ENCODE measurements around the gene GPR158.

Gene GPR158

GRCh38 chr10:25556457-25556856, 381.7 kb downstream of the GPR158 start:
- no peak overlapping the region for H3K4me3 ChIP-seq (ENCODE audit: low read depth, low read length)

DNA sequence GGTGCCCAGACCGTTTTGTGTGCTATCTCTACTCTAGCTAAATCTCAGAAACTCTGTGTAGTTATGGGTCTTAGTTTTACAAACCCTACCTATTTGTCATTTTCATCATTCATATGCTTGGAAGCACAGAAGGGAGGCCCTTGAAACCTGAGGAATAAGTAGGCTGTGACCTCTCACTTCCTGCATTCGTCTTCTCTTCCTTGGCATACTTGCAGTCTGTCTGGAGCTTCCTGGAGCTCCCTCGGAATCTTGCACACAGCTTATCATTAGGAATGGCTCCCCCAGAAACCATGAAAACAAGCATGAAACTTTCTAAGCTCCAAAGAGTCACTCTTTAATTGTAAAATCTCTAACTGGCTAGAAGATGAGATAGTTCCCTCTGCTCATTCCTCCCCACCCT, 382.3 kb downstream of the GPR158 start:
- no peak overlapping the region for H3K4me3 ChIP-seq (ENCODE audit: low read depth, low read length)

DNA sequence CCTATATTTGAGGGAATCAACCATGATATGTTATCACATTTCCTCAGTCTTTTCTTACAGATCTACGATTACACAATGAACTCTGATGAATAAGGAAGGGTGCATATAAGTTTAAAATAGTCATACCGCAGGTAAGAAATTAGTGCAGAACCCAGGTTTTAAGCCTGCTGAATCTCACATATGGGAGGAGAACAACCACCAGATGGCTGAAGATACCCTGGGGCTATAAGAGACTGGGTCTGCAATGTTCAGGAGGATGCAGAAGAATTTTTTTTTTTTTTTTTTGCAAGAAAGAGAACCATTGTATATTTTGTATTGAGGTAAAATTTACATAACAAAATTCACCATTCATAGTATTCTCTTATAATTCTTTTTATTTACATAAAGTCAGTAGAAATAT, 387.0 kb downstream of the GPR158 start:
- no peak overlapping the region for H3K4me3 ChIP-seq (ENCODE audit: low read depth, low read length)

- no peak overlapping the region for H3K4me3 ChIP-seq (ENCODE audit: low read depth, low read length)
These were observed 387.7 kb downstream of the GPR158 start for GRCh38 chr10:25562547-25562946.

- no peak overlapping the region for H3K4me3 ChIP-seq (ENCODE audit: low read depth, low read length)
These were observed 389.6 kb downstream of the GPR158 start for GRCh38 chr10:25564351-25564750.

DNA sequence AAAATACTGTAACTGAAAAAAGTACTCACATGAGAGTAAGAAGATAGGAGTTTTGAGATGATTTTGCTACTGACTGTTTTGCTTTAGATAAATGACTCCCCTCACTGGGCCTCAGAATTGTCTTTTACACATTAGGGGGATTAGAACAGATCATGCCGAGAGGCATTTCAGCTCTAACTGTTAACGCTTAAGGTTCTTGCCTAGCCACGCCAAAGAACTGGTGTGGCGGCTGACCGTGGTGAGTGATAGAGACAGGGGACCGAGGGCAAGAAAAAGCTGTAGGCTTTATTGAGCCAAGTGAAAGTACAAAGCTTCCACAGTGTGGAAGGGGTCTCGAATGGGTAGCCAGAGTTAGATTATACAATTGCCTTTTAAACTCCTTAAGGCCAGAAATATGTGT, 390.8 kb downstream of the GPR158 start:
- H3K4me3 ChIP-seq (ENCODE audit: low read depth, low read length) = no peak overlapping the region

GRCh38 chr10:25573316-25573715, 398.5 kb downstream of the GPR158 start:
- no peak overlapping the region for H3K4me3 ChIP-seq (ENCODE audit: low read depth, low read length)

DNA sequence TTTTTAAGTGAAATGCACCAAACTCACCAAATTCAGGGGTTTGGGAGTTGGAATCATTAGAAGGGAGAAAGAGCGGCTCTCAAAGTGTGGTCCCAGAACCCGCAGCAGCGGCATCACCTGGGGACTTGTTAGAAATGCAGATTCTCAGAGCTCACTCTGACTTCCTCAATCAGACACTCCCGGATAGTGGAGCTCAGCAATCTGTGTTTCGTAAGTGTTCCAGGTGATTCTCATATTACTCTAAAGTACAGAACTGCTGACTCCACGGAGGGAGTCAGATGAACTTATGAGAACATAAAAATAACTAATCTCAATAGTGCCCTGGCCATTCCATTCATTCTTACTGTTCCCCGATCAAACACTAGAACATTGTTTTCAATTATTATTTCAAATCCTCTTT, 400.5 kb downstream of the GPR158 start:
- no peak overlapping the region for H3K4me3 ChIP-seq (ENCODE audit: low read depth, low read length)

DNA sequence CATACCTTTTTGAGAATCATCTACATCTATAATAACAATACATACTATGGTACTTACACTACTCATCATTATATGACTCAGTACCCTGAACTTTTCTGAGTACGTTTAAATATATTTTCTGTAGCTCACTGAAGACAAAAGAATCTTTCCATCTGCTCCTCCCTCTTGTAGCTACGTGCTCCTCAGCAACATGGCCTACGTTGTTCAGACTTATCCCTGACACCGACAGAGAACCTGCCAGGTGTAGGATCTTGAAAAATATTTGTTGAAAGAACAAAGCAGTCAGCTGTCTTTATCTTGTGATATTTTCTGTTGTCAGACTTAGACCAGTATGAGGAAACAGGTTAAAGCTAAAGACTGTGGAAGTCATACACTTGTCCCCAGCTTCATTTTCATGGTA, 403.3 kb downstream of the GPR158 start:
- no peak overlapping the region for H3K4me3 ChIP-seq (ENCODE audit: low read depth, low read length)

GRCh38 chr10:25582961-25583360, 408.2 kb downstream of the GPR158 start:
- H3K4me3 ChIP-seq (ENCODE audit: low read depth, low read length) = no peak overlapping the region

GRCh38 chr10:25600651-25601050, 425.9 kb downstream of the GPR158 start:
- H3K4me3 ChIP-seq (ENCODE audit: low read depth, low read length) = no peak overlapping the region

- no peak overlapping the region for H3K4me3 ChIP-seq (ENCODE audit: low read depth, low read length)
These were observed 429.8 kb downstream of the GPR158 start for GRCh38 chr10:25604591-25604990.

DNA sequence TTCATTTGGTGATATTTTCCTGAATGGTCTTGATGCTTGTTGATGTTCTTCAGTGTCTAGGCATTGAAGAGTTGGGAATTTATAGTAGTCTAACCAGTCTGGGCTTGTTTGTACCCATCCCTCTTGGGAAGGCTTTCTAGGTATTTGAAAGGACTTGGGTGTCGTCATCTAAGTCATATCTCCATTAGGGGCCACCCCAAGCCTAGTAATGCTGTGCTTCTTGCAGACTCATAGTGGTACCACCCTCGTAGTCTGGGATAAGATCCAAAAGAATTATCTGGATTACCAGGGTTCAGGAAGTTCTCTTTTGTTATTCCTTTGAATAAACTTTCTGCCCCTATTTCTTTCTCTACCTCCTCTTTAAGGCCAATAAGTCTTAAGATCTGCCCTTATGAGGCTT, 439.9 kb downstream of the GPR158 start:
- H3K4me3 ChIP-seq (ENCODE audit: low read depth, low read length) = no peak overlapping the region

DNA sequence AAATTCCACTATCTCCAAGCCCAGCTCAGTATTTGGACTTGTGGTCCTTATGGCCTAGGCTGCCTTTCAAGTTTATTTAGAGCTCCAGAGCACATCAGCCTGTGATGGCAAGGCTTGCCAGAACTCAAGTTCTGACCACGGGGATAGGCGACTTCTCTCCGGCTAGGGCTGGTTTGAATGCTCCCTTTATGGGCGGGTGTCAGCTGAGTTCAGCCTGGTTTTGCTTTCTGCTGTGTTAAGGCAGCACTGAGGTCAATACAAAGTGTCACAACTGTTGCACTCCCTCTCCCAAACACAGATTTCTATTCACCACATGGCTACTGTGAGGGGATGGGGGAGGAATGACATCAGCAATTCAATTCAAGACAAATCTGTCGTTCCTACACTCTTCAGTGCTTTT, 441.1 kb downstream of the GPR158 start:
- no peak overlapping the region for H3K4me3 ChIP-seq (ENCODE audit: low read depth, low read length)

DNA sequence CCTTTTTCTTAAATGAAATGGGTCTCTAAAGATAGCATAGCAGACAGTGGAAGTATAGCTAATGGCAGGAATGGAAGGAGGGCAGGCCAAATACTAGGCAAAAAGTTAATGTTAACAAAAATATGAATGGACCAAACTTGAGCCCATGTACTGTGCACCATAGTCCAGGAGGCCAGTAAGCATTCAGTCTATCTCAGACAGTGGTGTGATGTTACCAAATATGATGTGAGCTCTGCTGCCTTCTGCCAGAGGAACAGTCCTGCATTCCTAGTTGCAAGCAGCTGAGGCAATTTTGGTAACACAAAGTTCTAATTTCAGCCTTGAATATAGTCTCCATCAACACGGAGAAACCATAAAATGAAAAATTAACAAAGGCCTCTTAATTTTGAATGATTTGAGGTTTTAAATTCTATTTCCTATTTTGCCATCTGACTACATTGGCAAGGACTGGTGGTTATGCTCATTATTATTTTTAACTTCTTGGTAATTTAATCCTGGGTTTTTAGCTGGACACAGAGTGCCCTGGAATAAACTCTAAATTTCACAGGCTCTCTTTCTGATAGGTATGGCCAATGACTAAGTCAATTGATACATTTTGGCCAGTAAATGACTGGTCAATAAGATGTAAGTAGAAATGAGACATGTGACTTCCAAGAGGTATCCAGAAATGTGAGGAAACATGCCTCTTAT, 442.2 kb downstream of the GPR158 start:
- H3K4me3 ChIP-seq (ENCODE audit: low read depth, low read length) = no peak overlapping the region

DNA sequence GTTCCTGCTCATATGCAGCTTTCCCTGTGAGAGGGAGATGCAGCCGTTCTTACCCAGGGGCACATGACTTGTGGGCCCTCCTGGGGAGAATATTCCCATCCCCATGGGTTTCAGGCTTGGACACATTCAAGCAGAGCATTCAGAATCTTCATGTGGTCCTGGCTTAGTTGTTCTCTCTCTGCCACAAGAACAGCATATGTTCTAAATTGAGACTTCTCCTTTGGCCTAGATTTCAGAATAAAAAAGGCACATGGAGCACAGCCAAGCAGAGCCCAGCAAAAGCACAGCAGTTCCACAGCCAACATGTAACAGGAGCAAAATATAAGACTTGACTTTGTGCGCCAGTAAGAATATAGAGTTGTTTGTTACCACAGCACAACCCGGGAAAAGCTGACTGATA, 452.8 kb downstream of the GPR158 start:
- no peak overlapping the region for H3K4me3 ChIP-seq (ENCODE audit: low read depth, low read length)

- H3K4me3 ChIP-seq (ENCODE audit: low read depth, low read length) = no peak overlapping the region
These were observed 454.5 kb downstream of the GPR158 start for GRCh38 chr10:25629333-25629732.

GRCh38 chr10:25631471-25631870, 456.7 kb downstream of the GPR158 start:
- no peak overlapping the region for H3K4me3 ChIP-seq (ENCODE audit: low read depth, low read length)

DNA sequence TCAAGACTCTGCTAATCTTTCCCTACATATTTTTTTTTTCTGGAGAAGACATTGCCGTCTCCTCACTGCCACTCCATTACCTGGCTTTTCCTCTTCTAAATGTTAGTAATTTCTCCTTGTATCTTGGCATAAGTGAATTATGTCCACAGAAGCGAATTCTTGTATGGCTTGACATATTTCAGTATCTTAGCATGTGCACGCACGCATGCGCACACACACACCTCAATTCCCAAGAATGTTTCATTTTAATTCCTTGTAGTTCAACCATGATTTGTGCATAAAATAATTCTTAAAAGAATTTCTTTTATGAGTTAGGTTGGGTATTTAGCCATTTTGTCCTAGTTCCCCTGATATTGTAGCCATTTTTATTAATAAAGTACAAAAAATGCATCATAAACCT, 458.0 kb downstream of the GPR158 start:
- H3K4me3 ChIP-seq (ENCODE audit: low read depth, low read length) = no peak overlapping the region

GRCh38 chr10:25633542-25633941, 458.7 kb downstream of the GPR158 start:
- H3K4me3 ChIP-seq (ENCODE audit: low read depth, low read length) = no peak overlapping the region

DNA sequence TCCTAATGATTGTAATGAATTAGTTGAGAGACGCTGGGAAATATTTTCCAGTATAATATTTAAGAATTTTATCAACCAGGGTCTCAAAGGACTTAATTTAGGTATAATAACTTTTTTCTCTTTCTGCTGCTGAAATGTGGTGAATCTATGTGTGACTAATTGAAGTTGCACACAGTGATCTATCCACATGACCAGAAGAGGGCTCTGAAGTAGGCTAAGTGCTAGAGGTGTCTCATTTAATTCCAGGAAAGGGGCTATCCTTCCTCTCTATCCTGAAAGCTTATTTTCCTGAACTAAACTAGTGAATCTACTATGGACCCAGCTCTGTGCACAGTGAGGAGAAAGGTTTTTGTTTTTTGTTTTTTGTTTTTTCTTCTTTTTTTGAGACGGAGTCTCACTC, 464.8 kb downstream of the GPR158 start:
- H3K4me3 ChIP-seq (ENCODE audit: low read depth, low read length) = no peak overlapping the region

DNA sequence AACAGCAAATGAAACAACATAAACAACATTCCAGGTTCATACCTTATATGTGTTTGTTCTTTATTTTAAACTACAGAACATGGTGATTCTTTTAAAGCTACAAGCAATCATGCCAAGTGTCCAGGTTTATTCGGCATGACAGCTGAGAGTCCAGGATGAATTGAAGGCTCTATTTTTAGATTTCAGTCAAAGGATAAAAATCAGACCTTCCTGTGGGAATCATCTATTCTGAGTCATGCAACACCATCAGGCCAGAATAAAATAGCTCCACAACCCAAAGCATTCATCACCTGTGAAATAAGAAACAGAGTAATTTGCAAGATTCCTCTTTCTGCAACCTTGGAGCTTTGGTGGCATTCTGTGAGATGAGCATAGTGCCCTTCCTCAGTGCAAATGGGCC, 466.8 kb downstream of the GPR158 start:
- no peak overlapping the region for H3K4me3 ChIP-seq (ENCODE audit: low read depth, low read length)

DNA sequence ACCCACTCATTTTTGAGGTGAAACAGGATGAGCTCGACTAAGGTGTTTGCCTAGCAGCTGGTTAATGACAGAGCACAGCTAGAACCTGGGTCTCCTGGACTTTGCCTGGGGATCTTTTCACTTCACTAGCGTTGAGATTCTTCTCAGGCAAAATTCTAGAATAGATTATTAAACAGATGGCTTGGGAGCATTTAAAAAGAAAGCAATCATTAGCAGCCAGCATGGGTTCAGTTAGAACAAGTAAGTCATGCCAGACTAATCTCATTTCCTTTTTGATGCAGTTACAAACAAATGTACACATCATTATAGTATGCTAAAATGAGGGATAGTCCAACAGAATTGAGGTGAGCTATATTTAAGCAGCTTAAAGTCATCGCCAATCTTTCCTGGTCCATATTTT, 467.9 kb downstream of the GPR158 start:
- no peak overlapping the region for H3K4me3 ChIP-seq (ENCODE audit: low read depth, low read length)
